ENCODE measurements around the gene MOK.

Gene MOK

GRCh38 chr14:102196039-102196901 is 108.7 kb downstream of the MOK start:
- intact Hi-C loops (cut with DNase I): no loop called here
- DNase-seq: peak; percentile 76 to 98 (median 88)

GRCh38 chr14:102195446-102195845 is 109.5 kb downstream of the MOK start:
- intact Hi-C loops (cut with DNase I): no loop called here
- DNase-seq: no peak

GRCh38 chr14:102194856-102195255 is 110.1 kb downstream of the MOK start:
- DNase-seq: no peak
- intact Hi-C loops (cut with DNase I): no loop called here

- peak in 5 of 10 donors; percentile 38 to 93 (median 74) for DNase-seq
- intact Hi-C loops (cut with DNase I): no loop called here
Measured at GRCh38 chr14:102192840-102193502, 112.0 kb downstream of the MOK start.

- intact Hi-C loops (cut with DNase I): no loop called here
- DNase-seq: no peak
Measured at GRCh38 chr14:102189874-102190273, 115.1 kb downstream of the MOK start.

- intact Hi-C loops (cut with DNase I): no loop called here
- DNase-seq: no peak
Measured at GRCh38 chr14:102188187-102188586, 116.8 kb downstream of the MOK start.

GRCh38 chr14:102187568-102188001 is 117.4 kb downstream of the MOK start:
- DNase-seq: peak in 1 of 10 donors; percentile 77

GRCh38 chr14:102187044-102187443 is 117.9 kb downstream of the MOK start:
- no peak for DNase-seq
- intact Hi-C loops (cut with DNase I): no loop called here

More at GRCh38 chr14:102187568-102188001, 117.4 kb downstream of the MOK start:
- intact Hi-C loops (cut with DNase I): no loop called here

- no peak for DNase-seq
- intact Hi-C loops (cut with DNase I): no loop called here
Measured at GRCh38 chr14:102185360-102185759, 119.6 kb downstream of the MOK start.

GRCh38 chr14:102184316-102185035 is 120.5 kb downstream of the MOK start:
- DNase-seq: peak in 3 of 10 donors; percentile 27 to 90 (median 56)
- intact Hi-C loops (cut with DNase I): no loop called here

- intact Hi-C loops (cut with DNase I): no loop called here
- DNase-seq: no peak
Measured at GRCh38 chr14:102183886-102184285, 121.1 kb downstream of the MOK start.

GRCh38 chr14:102182936-102183619 is 121.9 kb downstream of the MOK start:
- DNase-seq: no peak
- intact Hi-C loops (cut with DNase I): no loop called here

- intact Hi-C loops (cut with DNase I): no loop called here
- DNase-seq: no peak
Measured at GRCh38 chr14:102182190-102182589, 122.8 kb downstream of the MOK start.

- no peak for DNase-seq
- intact Hi-C loops (cut with DNase I): no loop called here
Measured at GRCh38 chr14:102181187-102181586, 123.8 kb downstream of the MOK start.

- intact Hi-C loops (cut with DNase I): no loop called here
- no peak for DNase-seq
Measured at GRCh38 chr14:102180248-102180998, 124.5 kb downstream of the MOK start.

Measured in posterior cingulate gyrus (tissue), 11 donors.